Measurements from ENCODE around the gene GRIK3.

GRCh38 chr1:37042506-37042905 lies 8.2 kb upstream of the GRIK3 start:
- TF ChIP-seq POLR2A (IDR thresholded peaks at IDR 0.05; ENCODE audit: low read length) (no peak), GATA1 (IDR thresholded peaks at IDR 0.05; ENCODE audit: low read depth, low read length) (no peak)
